Measurements from ENCODE around the gene DOCK4. TPM values are rescaled to one million over a fixed set of nuclear protein-coding genes. Genes with fewer than 3 reads are reported as not detected.

Gene DOCK4
- polyA plus RNA-seq, 4 donors: 23.9 to 26.1 (median 25.0) TPM

DNA sequence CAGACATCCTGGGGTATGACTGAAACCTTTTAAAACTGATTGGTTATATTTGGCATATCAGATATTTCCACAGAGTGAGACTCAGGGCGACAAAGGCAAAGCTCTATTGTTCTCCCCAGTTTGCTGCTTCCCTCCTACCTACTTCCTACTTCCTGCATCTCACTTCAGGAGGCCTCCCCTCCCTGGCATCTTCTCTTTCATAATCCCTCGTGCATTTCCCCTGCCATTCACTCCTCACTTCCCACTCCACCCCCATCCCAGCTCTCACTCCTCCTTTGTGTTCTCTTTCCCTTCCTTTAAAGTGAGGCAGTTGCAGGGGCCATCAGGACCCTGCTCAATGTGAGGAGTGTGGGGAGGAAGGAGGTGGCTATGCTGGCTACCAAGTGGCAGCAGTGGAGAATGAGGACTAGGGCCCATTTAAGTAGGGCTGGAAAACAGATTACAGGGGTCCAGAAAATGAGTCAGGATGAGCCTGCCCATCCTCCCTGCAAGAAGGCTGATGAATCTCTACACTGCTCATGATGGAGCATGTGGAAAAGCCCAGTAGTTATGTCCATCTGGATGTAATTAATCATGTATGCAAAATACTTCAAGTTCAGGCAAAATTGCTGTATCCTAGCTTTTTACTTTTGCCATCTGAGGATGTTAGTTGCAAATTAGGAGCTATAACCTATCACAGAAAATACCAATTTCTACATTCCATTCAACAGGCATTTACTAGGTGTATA is 332.1 kb downstream of the DOCK4 start:
- DNase-seq (ENCODE audit: low read depth in 4 of 4, low spot score in 3 of 4): no peak

DNA sequence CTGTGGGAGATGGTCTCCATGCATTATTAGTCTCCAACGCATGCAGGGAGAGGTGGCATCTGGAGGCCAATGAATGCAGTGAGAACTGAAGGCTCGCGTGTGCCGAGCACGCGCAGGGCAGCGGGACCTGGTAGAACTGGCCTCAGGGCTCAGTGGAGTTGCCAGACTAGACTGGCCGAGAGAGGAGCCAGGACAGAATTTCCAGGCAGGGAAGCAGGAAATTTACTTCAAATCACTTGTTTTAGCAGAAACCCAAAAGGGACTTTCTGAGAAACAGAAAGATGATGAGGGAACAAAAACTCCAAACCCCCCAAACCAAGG is 332.9 kb downstream of the DOCK4 start:
- no peak for DNase-seq (ENCODE audit: low read depth in 4 of 4, low spot score in 3 of 4)

DNA sequence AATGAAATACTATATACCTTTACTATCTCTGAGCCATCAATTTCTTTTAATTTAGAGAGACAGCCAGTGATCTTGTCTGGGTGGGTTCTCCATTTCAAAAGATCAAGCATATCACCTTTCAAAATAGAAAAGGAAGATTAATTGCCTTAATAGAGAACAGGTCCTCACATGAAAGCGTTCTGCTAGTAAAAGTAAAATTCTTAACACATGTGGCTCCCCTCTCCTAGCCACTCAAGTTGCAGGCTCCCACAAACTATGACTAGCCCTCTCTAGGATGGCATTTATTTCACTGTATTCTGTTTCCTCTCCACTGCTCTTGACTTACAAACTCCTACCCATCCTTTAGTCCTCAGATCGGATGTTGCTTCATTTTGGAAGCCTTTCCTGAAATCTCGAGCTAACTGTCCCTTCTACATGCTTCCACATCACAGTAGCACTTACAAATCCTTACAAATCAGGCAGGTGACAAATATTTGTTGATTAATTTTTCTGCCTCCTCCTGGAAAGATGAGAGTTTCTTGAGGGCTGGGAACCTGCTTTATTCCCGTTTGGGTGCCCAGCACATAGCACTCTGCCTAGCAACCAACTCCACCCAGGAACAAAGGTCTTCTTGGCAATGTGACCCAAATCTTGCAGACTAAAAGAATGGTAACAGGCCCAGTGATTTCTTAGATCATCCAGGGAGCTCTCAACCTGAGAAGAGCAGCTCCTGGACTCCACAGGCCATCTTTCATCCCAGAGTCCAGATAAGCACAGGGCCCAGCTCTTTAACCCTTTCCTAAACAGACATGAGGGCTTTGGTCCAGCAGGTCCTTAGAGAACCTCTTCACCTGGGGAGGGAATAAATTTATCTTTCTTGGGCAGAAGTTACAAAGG is 333.5 kb downstream of the DOCK4 start:
- DNase-seq (ENCODE audit: low read depth in 4 of 4, low spot score in 3 of 4): no peak

DNA sequence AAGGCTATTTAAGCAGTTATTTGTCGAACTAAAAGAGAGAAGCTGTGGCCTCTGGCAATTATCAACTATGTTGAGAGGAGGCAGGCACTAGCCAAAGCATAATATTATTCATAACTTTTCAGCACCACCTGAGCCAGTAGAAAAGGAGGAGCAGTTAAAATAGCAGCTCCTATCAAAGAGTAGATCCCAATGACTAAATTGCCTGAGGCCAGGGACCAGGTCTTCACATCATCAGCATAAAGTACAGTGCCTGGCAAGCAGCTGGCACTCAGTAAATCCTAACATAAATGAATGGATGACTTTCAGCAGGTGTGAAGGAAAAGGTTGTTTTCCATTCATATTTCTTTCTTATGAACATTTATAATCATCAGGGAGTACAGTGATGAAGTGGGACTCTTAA is 334.9 kb downstream of the DOCK4 start:
- no peak for DNase-seq (ENCODE audit: low read depth in 4 of 4, low spot score in 3 of 4)

DNA sequence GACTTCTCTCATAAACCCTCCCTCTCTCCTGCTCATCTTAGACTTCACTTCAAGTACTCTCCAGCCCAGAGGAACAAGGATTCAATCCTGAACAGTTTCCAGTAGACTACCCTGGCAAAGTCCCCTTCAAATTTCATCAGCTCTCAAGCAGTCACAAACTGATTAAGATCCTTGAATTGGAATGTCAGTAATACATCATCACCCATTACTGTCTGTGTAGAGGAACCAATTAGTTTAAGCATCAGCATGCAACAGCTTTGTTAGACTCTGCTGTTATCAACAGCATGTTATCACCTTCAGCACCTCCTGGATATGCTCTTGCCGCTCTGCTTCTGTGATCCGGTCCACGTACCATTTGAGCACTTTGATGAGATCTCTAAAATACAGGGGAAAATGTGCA is 336.9 kb downstream of the DOCK4 start:
- no peak for DNase-seq (ENCODE audit: low read depth in 4 of 4, low spot score in 3 of 4)

DNA sequence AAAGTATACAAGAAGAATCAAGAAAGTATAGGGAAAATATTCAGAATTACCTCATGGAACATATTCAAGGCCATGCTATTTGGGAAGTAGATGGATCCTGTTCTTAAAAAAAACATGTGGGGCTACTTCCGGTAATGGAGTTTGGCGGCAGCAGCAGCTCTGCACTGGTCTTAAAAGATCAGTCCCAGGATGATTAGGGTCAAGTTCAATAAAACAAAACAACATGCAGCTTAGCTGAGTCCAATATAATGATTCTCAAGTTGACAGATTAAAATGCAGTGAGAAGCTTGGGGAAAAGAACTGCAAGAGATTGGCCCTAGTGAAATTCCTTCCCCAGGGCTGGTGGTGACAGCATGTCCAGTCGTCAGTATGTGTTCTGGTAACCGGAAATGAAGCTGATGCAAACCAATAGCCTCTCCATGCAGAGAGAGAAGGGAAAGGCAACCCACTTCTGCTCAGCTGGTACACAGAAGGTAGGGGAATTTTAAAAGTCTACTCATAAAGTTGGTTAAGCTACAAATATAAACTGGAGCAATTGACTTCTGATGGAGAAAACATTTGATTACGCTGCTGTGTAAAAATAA is 338.8 kb downstream of the DOCK4 start:
- no peak for DNase-seq (ENCODE audit: low read depth in 4 of 4, low spot score in 3 of 4)

DNA sequence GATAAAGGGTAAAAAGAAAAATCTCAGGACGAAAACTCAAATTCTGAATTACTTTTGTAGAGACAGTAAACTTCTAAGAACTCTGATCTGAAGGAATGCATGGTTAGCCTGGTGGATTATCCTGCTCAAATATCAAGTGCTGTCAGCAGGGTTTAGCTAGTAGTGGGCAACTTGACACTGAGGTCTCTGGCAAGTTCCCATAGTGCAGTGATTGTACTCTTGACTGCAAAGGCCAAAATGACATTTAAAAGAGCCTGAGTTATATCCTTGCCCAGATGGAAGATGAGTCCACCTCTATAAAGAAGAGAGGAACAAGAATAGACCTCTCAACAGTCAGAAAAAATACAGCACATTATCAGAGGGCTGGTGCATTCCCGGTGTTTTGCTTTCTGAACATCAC is 339.4 kb downstream of the DOCK4 start:
- no peak for DNase-seq (ENCODE audit: low read depth in 4 of 4, low spot score in 3 of 4)

DNA sequence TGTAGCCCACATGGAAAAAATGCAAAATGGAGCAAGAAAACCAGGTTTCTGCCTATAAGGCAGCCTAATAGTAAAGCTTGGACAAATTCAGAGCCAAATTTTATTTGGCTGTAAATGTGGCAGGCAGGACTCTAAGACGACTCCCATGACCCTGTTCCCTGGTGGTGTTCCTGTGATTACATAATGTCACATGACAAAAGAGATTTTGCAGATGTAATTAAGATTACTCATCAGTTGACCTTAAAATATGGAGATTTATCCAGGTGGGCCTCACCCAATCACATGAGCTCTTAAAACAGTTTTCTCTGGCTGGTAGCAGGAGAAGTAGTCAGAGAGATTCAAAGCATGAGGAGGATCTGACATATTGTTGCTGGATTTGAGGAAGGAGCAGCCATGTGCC is 340.8 kb downstream of the DOCK4 start:
- DNase-seq (ENCODE audit: low read depth in 4 of 4, low spot score in 3 of 4): no peak

DNA sequence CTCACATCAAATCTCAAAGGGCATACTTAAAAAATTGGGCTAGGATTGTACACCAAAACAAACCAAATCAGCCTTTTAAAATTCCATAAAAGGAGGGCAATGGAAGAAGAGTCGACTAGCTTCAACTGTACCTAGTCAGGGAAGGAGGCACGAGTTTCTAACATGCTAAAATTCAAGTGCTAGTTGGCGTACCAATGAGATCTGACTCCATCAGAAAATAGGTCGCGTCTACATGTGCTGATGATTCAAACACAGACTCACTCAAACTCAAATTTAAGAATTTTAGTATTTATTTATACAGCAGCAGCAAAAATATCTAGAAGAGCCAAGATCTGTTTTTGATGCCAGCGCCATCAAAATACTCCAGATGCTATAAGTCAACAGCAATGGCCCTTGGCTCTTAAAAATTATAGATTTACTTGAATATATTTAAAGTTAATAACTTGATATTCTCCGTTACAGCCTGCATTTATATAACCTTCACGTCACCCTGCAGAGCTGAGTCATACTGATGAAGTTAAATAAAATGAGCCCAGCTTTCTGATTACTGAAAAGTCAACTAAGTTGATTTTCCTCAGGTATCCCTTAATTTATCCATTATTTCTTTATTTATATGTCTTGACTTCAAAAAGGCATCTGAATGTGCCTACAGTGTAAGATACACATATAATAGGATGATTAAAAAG is 341.8 kb downstream of the DOCK4 start:
- DNase-seq (ENCODE audit: low read depth in 4 of 4, low spot score in 3 of 4): no peak

DNA sequence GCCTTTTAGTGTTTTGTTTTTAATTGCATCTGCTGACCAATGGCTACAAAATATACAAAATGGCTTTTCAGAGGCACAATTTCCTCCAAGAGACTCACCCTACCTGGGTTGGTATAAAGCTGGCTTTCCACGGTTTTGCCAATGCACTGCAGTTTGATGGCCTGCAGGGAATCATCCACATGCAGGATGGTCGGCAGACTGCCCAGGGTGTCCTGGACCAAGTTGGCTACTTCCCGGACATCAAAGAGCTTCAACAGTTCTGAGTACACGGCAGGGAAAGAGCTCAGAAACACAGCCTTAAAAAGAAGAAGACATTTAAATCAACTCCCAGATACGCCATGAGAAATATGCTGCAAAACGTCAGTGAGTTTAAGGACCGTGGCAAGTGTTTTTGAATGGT is 342.9 kb downstream of the DOCK4 start:
- no peak for DNase-seq (ENCODE audit: low read depth in 4 of 4, low spot score in 3 of 4)

DNA sequence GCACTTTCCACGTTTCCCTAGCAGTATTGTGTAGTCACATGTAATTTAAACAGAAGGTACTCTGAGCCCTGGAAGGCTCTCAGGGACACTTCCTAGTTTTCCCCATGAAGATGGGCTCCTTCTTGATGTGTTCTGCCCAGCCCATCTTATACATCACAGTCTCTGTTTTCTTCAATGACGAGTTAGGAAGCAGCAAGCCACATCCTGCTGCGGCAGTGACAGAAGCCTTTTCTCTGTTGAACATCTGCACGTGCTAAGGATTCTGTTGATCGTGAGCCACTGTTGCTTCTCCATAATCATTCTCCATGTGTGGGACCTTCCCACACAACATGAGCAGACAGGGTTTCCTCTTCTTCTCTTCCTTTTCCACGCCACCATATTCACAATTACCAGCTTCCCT is 346.0 kb downstream of the DOCK4 start:
- DNase-seq (ENCODE audit: low read depth in 4 of 4, low spot score in 3 of 4): no peak

DNA sequence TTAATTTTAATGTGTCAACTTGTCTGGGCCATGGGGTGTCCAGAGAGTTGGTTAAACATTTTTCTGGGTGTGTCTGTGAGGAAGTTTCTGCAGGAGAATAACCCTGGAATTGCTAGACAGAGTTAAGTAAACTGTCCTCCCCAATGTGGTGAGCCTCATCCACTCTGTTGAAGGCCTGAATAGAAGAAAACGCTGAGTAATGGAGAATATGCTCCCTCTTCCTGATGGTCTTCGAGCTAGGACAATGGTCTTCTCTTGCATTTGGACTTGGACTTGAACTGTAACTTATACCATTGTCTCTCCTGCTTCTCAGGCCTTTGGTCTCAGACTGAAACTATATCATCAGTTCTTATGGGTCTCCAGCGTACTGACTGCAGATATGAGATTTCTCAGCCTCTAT is 347.9 kb downstream of the DOCK4 start:
- DNase-seq (ENCODE audit: low read depth in 4 of 4, low spot score in 3 of 4): no peak

DNA sequence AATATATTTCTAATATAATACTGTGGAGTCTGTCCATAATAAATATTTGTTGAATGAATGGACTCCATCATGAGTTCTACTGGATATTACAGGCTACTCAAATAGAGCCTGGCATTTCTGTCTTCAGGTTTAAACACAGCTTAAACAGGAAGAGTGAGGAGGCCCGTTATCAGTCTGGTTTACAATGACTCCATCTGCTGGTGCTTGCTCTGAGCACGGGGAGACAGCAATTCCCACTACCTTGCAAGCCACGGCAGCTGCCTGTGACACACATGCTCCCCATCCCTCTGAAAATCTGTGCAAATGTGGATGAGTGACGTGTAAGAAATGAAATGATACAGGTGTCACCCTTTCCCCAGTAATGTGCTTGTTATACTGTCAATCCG is 350.4 kb downstream of the DOCK4 start:
- no peak for DNase-seq (ENCODE audit: low read depth in 4 of 4, low spot score in 3 of 4)

DNA sequence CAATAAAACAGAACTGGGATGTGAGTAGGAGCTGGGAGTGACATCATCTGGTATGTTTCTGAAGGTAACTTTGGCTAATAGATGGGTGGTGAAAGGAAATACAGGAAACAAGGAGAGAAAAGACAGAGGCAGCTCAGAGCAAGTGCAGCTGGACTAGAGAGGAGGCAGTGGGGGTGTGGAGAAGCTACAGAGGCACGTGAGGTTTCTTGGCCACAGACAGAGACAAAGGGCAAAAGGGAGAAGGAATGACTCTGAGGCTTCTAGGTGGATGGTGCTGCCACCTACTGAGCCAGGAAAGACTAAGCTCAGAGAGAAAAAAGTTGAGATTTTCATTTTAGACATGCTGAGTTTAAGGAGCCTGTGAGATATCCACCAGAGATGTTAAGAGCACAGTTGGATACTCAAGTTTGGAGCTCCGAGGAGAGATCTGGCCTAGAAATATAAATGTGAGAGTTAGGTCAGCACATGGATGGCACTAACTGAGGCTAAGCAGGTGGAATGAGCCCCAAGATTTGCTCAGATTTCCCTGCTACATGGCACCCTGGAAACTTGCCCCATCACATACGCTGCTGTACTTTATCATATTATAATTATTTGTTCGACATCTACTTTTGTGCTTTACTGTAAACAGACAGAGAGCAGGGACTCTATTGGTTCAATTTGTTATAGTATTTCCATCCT is 350.9 kb downstream of the DOCK4 start:
- no peak for DNase-seq (ENCODE audit: low read depth in 4 of 4, low spot score in 3 of 4)

DNA sequence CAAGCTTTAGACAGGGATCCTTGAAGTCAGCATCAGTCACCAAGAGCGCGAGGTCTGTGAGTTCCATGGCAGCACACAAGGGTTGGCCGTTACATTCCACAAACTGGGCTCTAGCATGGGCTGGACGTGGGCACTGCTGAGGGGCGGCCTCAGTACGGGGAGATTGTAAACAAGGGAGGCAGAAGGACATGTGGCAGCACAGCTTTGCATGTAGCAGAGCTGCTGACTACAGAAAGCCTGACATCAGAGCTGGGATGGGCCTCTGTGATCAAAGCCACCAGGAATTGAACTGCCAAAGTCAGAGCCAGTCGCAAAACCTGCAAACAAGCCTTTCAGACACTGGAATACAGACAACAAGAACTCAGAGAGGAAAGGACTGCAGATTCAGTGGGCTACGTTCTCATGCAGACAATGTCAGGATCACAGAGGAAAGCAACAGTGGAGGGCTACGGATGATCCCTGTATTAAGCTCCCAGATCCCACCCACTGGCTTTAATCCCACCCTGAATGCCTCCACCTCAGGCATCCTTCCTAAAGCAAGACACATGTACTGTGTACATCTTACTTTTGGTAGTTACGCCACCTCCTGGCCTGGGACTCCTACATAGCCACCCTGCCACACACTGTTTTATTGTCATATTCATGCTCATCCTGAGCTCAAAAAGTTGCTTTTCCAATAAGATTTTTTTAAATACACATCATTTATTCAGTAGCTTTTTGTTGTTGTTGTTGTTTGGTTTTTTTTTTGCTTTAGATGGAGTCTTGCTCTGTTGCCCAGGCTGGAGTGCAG is 352.8 kb downstream of the DOCK4 start:
- DNase-seq (ENCODE audit: low read depth in 4 of 4, low spot score in 3 of 4): no peak

DNA sequence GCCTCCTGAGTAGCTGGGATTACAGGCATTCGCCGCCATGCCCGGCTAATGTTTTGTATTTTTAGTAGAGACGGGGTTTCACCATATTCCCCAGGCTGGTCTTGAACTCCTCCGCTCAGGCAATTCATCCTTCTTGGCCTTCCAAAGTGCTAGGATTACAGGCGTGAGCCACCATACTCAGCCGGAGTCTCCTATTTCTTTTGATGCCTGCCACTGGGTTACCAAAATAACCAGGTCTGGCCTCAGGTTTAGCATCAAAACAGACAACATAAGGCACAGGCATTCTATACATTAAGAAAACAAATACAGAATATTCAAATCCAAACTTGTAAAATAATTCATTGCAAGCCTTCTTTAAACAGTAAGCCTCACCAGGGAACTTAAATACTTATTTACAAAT is 354.1 kb downstream of the DOCK4 start:
- DNase-seq (ENCODE audit: low read depth in 4 of 4, low spot score in 3 of 4): no peak

DNA sequence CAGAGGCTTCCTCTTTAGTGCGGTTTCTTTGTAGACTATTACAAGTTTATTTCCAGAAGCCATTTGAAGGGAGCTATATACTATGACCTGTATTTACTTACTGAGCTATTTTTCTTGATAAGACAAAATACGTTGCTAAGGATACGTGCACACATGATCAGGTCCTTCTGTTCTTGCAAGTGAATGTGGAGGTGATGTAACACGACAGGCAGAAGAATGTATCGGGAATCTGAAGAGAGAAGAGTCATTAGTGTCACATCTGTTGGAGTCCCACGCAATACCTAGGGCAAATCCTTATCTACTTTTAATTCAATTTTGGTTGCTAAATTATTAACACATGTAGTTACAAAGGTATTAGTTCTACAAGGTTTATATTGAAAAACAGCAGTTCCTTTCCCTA is 359.3 kb downstream of the DOCK4 start:
- no peak for DNase-seq (ENCODE audit: low read depth in 4 of 4, low spot score in 3 of 4)

DNA sequence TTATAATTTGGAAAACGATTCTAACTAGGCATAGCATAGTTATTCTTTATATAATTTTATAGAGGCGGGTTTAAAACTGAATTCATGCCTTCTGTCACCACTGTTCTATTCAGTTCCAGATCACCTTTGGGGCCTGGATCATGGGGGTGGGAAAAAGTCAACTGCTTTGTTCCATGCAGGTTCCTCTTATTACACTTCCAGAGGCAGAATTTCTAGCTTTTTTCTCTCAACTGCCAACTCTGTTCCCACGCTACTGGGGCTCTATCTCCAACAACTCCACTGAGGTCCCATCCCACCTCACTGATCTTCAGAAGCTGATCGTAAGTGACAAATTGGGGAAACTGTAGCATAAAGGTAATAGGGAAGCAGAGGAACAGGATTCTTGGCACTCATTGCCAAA is 360.3 kb downstream of the DOCK4 start:
- DNase-seq (ENCODE audit: low read depth in 4 of 4, low spot score in 3 of 4): no peak

DNA sequence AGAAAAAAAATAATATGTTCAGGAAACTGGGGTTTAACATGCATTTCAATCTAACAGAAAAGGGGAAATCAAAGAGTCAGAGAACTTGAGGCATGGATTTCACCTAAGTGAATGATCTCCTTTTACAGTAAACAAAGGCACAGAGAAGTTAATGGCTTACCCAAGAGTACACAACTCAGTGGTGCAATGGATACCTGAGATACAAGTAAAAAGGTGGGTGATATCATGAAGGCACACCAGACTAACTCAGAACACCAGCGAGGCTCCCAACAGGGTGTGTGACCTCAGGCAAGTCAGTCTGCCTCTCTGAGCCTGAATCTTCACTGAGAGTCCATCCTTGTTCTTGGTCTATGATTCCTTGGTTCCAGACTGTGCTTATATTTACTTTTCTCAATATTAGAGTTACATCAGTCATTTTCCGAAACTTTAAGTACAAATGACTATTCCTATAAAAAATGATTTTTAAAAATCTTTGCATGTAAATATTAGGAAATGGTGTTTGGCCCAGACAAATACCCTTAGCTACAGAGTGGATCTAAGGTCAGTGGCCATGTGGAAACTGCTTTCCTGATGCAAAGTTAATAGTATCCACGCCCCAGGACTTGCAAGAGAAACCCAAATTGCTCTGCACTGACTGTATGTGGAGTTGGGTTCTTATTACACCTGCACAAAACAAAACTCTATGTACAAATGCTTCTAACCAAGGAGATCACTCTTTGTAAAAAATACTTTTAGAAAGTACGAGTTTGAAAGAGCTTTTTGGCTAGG is 361.1 kb downstream of the DOCK4 start:
- DNase-seq (ENCODE audit: low read depth in 4 of 4, low spot score in 3 of 4): no peak
